Measurements from ENCODE around the gene OR6S1. TPM values are rescaled to one million over a fixed set of nuclear protein-coding genes. Genes with fewer than 3 reads are reported as not detected.

OR6S1 gene
- total and polyA plus RNA-seq, 10 of the 15 experiments (the other 5 are each of a cell fraction or from before 2014, with no cell fraction given), result 0.22 to 0.67 (median 0.43) TPM; not detected in 4

DNA sequence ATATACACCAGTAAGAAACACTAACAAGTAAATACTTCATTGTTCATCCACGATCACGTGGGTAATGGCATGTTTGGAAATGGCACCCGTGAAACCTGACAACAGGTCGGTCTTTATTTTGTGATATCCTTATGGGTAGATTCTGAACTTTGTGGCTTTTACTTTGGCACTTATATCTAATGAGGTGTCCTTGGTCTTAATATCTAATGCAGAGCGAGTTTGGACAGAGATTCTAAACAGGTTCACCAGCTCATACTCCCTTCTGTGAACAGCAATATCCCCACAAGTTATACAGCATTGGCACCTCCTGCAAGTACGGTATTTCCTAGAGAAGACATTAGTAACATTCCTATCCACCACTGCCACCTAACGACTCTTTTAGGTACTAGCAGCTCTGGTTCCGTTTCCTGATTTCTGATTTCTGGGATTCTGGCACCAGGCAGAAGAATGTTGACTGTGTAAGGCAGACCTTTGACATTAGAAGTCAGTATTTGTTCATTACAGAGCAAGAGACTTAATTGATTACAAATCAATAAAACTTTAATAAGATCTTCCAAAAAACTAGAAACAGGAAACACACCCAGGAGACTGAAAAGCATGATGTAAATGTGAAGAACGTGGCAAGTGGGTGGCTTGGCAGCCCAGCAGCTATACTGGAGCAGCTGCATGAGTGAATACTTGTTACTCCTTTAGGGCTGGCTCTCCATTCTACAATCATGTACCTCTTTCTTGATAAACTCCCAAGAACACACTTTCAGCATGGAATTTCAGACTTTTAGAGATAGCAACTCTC, 49.6 kb upstream of the OR6S1 start (continued):
- TF ChIP-seq, protein P1, sequence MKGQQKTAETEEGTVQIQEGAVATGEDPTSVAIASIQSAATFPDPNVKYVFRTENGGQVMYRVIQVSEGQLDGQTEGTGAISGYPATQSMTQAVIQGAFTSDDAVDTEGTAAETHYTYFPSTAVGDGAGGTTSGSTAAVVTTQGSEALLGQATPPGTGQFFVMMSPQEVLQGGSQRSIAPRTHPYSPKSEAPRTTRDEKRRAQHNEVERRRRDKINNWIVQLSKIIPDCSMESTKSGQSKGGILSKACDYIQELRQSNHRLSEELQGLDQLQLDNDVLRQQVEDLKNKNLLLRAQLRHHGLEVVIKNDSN (IDR thresholded peaks at IDR 0.05; ENCODE audit: borderline replicate concordance, extremely low read length, insufficient read depth, low read depth, low read length), result no peak
- TF ChIP-seq, protein P2, sequence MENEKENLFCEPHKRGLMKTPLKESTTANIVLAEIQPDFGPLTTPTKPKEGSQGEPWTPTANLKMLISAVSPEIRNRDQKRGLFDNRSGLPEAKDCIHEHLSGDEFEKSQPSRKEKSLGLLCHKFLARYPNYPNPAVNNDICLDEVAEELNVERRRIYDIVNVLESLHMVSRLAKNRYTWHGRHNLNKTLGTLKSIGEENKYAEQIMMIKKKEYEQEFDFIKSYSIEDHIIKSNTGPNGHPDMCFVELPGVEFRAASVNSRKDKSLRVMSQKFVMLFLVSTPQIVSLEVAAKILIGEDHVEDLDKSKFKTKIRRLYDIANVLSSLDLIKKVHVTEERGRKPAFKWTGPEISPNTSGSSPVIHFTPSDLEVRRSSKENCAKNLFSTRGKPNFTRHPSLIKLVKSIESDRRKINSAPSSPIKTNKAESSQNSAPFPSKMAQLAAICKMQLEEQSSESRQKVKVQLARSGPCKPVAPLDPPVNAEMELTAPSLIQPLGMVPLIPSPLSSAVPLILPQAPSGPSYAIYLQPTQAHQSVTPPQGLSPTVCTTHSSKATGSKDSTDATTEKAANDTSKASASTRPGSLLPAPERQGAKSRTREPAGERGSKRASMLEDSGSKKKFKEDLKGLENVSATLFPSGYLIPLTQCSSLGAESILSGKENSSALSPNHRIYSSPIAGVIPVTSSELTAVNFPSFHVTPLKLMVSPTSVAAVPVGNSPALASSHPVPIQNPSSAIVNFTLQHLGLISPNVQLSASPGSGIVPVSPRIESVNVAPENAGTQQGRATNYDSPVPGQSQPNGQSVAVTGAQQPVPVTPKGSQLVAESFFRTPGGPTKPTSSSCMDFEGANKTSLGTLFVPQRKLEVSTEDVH (IDR thresholded peaks at IDR 0.05; ENCODE audit: low read depth, partially characterized antibody), result no peak
- TF ChIP-seq GABPA (IDR thresholded peaks at IDR 0.05; ENCODE audit: low read depth) (no peak), ZNF622 (IDR thresholded peaks at IDR 0.05) (no peak), POLR2AphosphoS5 (IDR thresholded peaks at IDR 0.05; ENCODE audit: low read length) (no peak), MYC (IDR thresholded peaks at IDR 0.05; ENCODE audit: insufficient read depth, insufficient read length, insufficient replicate concordance, low read length, severe bottlenecking) (no peak), ZSCAN29 (IDR thresholded peaks at IDR 0.05) (no peak), BACH1 (IDR thresholded peaks at IDR 0.05; ENCODE audit: borderline replicate concordance) (no peak), FOS (IDR thresholded peaks at IDR 0.05; ENCODE audit: borderline replicate concordance, extremely low read depth, insufficient read length) (no peak), TCF7 (IDR thresholded peaks at IDR 0.05; ENCODE audit: borderline replicate concordance) (no peak), HDAC6 (IDR thresholded peaks at IDR 0.05; ENCODE audit: unreplicated experiment) (no peak), ESRRA (IDR thresholded peaks at IDR 0.05; ENCODE audit: low read length) (no peak), EP300 (IDR thresholded peaks at IDR 0.05; ENCODE audit: borderline replicate concordance in 1 of 2, control insufficient read depth in 1 of 2, low read depth in 2 of 2, low read length in 2 of 2) (no peak), DPF2 (IDR thresholded peaks at IDR 0.05) (no peak), YBX1 (IDR thresholded peaks at IDR 0.05) (no peak), KAT2A (conservative IDR thresholded peaks at IDR 0.05; ENCODE audit: control insufficient read depth, low read depth, low read length) (no peak), CHD4 (IDR thresholded peaks at IDR 0.05) (no peak), ASH2L (IDR thresholded peaks at IDR 0.05; ENCODE audit: borderline replicate concordance, low read depth) (no peak), RCOR1 (conservative IDR thresholded peaks at IDR 0.05; ENCODE audit: low read depth, low read length) (no peak), NBN (IDR thresholded peaks at IDR 0.05) (no peak), EZH2 (IDR thresholded peaks at IDR 0.05; ENCODE audit: borderline replicate concordance, control insufficient read depth, low read depth, low read length) (no peak), NR2C1 (IDR thresholded peaks at IDR 0.05) (no peak), BMI1 (IDR thresholded peaks at IDR 0.05; ENCODE audit: borderline replicate concordance) (no peak)
- TF ChIP-seq, protein P3, sequence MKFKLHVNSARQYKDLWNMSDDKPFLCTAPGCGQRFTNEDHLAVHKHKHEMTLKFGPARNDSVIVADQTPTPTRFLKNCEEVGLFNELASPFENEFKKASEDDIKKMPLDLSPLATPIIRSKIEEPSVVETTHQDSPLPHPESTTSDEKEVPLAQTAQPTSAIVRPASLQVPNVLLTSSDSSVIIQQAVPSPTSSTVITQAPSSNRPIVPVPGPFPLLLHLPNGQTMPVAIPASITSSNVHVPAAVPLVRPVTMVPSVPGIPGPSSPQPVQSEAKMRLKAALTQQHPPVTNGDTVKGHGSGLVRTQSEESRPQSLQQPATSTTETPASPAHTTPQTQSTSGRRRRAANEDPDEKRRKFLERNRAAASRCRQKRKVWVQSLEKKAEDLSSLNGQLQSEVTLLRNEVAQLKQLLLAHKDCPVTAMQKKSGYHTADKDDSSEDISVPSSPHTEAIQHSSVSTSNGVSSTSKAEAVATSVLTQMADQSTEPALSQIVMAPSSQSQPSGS (IDR thresholded peaks at IDR 0.05; ENCODE audit: low read length), result no peak

Data from GM12878 (cell line).